Purkinje cell (primary cell): ENCODE data around the gene NR1H2. TPM values are rescaled to one million over a fixed set of nuclear protein-coding genes. Genes with fewer than 3 reads are reported as not detected.

Experiments
- polyA plus RNA-seq: library from polyadenylated mRNA; unstranded; fragments of >200 nt; fragmentation: Nextera tagmentation; gene quantifications from 2 replicates; pipeline ENCODE4 v1.2.1, GENCODE V29; 2014

Gene NR1H2
- polyA plus RNA-seq = 1.1 and 2.3 TPM in 2 replicates

GRCh38 chr19:50376166-50377050 is at the start of gene NR1H2:
Gene NR1H2 (plus strand): TSS chr19:50376457. CDS start chr19:50377606, 1,149 bp downstream.

GRCh38 chr19:50329146-50329925 is 46.9 kb upstream of the NR1H2 start, which contains the start of gene KCNC3:
Gene KCNC3 (minus strand): TSS chr19:50329377. CDS start chr19:50329082, 295 bp downstream.

GRCh38 chr19:50365434-50366306 is 10.6 kb upstream of the NR1H2 start, which contains the start of gene NAPSA:
Gene NAPSA (minus strand): TSS chr19:50365639. CDS start chr19:50365621, 18 bp downstream.

GRCh38 chr19:50383852-50384684 is 7.8 kb downstream of the NR1H2 start, which contains the start of gene POLD1:
Gene POLD1 (plus strand): TSS chr19:50384347. CDS start chr19:50398852, 14,505 bp downstream.

GRCh38 chr19:50418176-50419021 is 42.1 kb downstream of the NR1H2 start, which contains the start of gene SPIB:
Gene SPIB (plus strand): TSS chr19:50418938. CDS start chr19:50418963, 25 bp downstream.

GRCh38 chr19:50432221-50433028 is 56.2 kb downstream of the NR1H2 start, which contains the start of gene MYBPC2:
Gene MYBPC2 (plus strand): TSS chr19:50432892. CDS start chr19:50432954, 62 bp downstream.

Other genes with a start within 250 kb of the NR1H2 start
- gene IZUMO2, start 213.2 kb upstream of the NR1H2 start, polyA plus RNA-seq = 1.0 TPM in 1 of 2 replicates, not detected in the other
- gene MYH14, start 172.8 kb upstream of the NR1H2 start, polyA plus RNA-seq = 2.1 and 6.2 TPM in 2 replicates
- gene KCNC3, start 47.1 kb upstream of the NR1H2 start, polyA plus RNA-seq = 6.7 and 9.1 TPM in 2 replicates
- gene NAPSA, start 10.8 kb upstream of the NR1H2 start, polyA plus RNA-seq = not detected in 2 replicates
- 1.2 TPM in 1 of 2 replicates, not detected in the other for gene POLD1, start 7.9 kb downstream of the NR1H2 start, polyA plus RNA-seq
- gene SPIB, start 42.5 kb downstream of the NR1H2 start, polyA plus RNA-seq = not detected in 2 replicates
- not detected in 2 replicates for gene MYBPC2, start 56.4 kb downstream of the NR1H2 start, polyA plus RNA-seq
- 14.6 and 15.6 TPM in 2 replicates for gene EMC10, start 100.0 kb downstream of the NR1H2 start, polyA plus RNA-seq
- gene GARIN5A, start 100.4 kb downstream of the NR1H2 start, polyA plus RNA-seq = 9.0 and 14.5 TPM in 2 replicates
- gene JOSD2, start 134.7 kb downstream of the NR1H2 start, polyA plus RNA-seq = 3.7 and 3.8 TPM in 2 replicates
- 21.7 and 23.2 TPM in 2 replicates for gene ASPDH, start 137.5 kb downstream of the NR1H2 start, polyA plus RNA-seq
- 0.42 and 0.80 TPM in 2 replicates for gene LRRC4B, start 192.0 kb downstream of the NR1H2 start, polyA plus RNA-seq